Esophagus squamous epithelium (tissue), 5 donors: ENCODE data around the gene PADI1. TPM values are rescaled to one million over a fixed set of nuclear protein-coding genes. Genes with fewer than 3 reads are reported as not detected.

Experiments
- DNase-seq: peaks from one replicate; lab custom pipeline; 2025; lab: John Stamatoyannopoulos, UW
- H3K27ac ChIP-seq, 4 donors: fragments of 200-600 bp; sonication (generic); one replicate each; pipeline ENCODE4 v1.5.1; 2016 to 2019; ENCODE audit warnings: mild to moderate bottlenecking in 1 of 4
- H3K27me3 ChIP-seq, 4 donors: fragments of 200-600 bp; sonication (generic); 1 replicate in 3 of 4; 2 replicates in 1 of 4; pipeline versions ENCODE4 v1.5.1 to v1.6.0; 2017 to 2021; ENCODE audit warnings: antibody characterized with exemption in 1 of 4
- H3K36me3 ChIP-seq, 3 donors: fragments of 200-600 bp; sonication (generic); one replicate each; pipeline ENCODE4 v1.5.1; 2016 to 2019
- H3K4me1 ChIP-seq, 3 donors: fragments of 200-600 bp; sonication (generic); one replicate each; pipeline ENCODE4 v1.5.1; 2017 to 2019
- H3K4me3 ChIP-seq, 4 donors: fragments of 200-600 bp; sonication (generic); 1 replicate in 3 of 4; 2 replicates in 1 of 4; pipeline ENCODE4 v1.5.1; 2016 to 2019; ENCODE audit warnings: mild to moderate bottlenecking in 2 of 4, moderate library complexity in 1 of 4
- H3K9me3 ChIP-seq, 3 donors: fragments of 200-600 bp; sonication (generic); one replicate each; pipeline ENCODE4 v1.5.1; 2016 to 2019
- POLR2A ChIP-seq, 4 donors: fragments of 450-650 bp; IDR thresholded peaks; one replicate each; pipeline ENCODE4 v1.6.1; 2017; ENCODE audit warnings: antibody characterized with exemption in 4 of 4, mild to moderate bottlenecking in 4 of 4, moderate library complexity in 3 of 4
- WGBS, 2 donors: methylation state at CpG; one replicate each; pipeline ENCODE4 v1.1.5; 2018; 5-methylcytosine and 5-hydroxymethylcytosine counted together
- intact Hi-C: fragments of 100-400 bp; cut with DNase I; formaldehyde crosslinking; loops from one replicate; pipeline ENCODE4 v1.15.0; 2022
- total RNA-seq, 4 donors: library from RNA; depleted of rRNA; stranded (reverse); fragments of >200 nt; gene quantifications; one replicate each; pipeline ENCODE4 v1.1.0, GENCODE V29; 2016
- TF ChIP-seq, protein P1 (sequence below), 6 experiments: fragments of 450-650 bp in 4 of 6; fragments of 200-600 bp in 2 of 6; sonication (generic) in 2 of 6; IDR thresholded peaks; one replicate each; pipeline ENCODE4 v1.5.1; 2016 to 2019; ENCODE audit warnings: antibody characterized with exemption in 6 of 6, mild to moderate bottlenecking in 4 of 6, moderate library complexity in 4 of 6
- donor health status: DM: yes; HTN: yes; CAD: no.

Gene PADI1
- total RNA-seq, 4 donors from 2014 or later, result 45.3 to 121 (median 75.1) TPM

DNA sequence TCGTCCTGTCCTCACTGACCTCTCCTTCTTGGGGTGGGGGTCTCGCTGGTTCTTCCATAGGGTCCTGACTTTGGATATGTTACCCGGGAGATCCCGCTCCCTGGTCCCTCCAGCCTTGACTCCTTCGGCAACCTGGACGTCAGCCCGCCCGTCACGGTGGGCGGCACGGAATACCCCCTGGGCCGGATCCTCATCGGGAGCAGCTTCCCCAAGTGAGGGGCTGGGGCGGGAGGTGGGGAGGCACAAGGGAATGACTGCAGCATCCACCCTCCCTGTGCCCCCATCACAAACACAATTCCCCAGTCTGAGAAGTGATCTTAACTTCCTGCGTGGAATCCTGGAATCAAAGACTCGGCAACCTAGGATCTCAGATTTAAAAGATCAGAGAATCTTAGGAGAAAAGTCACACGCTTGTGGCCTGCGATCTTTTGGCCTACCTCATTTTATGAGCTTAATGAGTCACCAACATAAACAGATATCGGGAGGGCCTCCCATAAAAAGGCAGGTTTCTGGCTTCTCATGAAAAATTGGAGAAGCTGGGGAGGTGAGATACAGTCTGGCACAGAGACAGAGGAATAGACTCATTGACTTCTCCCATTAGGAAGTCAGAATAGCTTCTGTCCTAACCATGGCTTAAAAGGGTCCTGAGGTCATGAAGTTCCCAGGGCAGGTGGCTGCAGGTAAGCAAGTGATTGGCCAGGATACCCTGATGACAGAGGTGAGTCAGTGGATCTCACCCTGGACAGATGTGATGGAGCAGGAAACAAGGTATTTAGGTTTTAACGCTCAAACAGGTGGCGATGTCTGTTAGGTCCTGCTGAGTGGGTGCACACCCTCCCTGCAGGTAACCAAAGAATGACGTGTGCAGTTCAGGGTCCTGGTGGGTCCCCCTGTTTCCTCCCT, 28.1 kb downstream of the PADI1 start:
- 47 to 61% methylated on average over 8 to 15 of the region's 22 CpGs for WGBS, 2 donors
- peaks cover 18 to 81% (median 21%) of the 10 kb centered on the region in 3 donors for H3K4me1 ChIP-seq
- H3K36me3 ChIP-seq, result no peaks in the 10 kb centered on the region
- H3K27me3 ChIP-seq, result peaks cover 0 to 6% (median 0%) of the 10 kb centered on the region in 4 donors
- H3K9me3 ChIP-seq, result no peaks in the 10 kb centered on the region
- no peak for DNase-seq
- TF ChIP-seq POLR2A (IDR thresholded peaks at IDR 0.05), result no peak
- TF ChIP-seq, protein P1, sequence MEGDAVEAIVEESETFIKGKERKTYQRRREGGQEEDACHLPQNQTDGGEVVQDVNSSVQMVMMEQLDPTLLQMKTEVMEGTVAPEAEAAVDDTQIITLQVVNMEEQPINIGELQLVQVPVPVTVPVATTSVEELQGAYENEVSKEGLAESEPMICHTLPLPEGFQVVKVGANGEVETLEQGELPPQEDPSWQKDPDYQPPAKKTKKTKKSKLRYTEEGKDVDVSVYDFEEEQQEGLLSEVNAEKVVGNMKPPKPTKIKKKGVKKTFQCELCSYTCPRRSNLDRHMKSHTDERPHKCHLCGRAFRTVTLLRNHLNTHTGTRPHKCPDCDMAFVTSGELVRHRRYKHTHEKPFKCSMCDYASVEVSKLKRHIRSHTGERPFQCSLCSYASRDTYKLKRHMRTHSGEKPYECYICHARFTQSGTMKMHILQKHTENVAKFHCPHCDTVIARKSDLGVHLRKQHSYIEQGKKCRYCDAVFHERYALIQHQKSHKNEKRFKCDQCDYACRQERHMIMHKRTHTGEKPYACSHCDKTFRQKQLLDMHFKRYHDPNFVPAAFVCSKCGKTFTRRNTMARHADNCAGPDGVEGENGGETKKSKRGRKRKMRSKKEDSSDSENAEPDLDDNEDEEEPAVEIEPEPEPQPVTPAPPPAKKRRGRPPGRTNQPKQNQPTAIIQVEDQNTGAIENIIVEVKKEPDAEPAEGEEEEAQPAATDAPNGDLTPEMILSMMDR (IDR thresholded peaks at IDR 0.05), result no peak
- intact Hi-C loops, result no loop called here
- H3K27ac ChIP-seq, result peak overlapping the region; percentile 73 to 88 (median 84)
- no peak overlapping the region for H3K4me3 ChIP-seq

DNA sequence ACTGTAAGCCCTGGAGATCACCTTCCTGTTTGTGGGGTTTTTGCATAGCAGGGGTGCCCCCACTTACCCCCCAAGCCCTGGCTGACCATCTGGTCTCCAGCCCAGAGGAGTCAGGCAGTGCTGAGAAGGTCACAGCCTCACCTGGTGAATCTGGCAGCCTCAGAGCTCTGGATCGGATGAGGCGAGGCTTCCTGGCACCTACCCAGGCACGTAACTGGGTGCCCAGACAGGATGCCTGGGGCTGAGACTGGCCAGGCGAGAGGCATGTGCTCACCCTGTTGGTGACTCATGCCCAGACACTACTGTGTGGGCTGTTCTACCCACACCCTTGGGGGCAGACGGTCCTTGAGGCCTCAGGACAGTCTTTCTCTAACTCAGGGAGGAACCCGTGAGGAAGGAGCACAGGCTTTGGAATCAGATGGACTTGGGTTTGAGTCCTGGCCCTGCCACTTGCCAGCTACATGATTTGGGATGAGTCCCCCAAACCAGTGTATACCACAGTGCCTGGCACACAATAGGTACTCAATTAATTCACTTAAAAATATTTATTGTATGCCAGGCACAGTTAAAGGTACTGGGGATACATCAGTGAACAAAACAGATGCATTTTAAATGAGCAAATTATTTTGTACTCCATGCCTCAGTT, 28.9 kb downstream of the PADI1 start:
- DNase-seq, result no peak
- H3K4me1 ChIP-seq, result peaks cover 18 to 74% (median 21%) of the 10 kb centered on the region in 3 donors
- no peaks in the 10 kb centered on the region for H3K36me3 ChIP-seq
- H3K27ac ChIP-seq, result peak overlapping the region; percentile 73 to 88 (median 84)
- peaks cover 0 to under 1% (median 0%) of the 10 kb centered on the region in 4 donors for H3K27me3 ChIP-seq
- TF ChIP-seq, protein P1 (IDR thresholded peaks at IDR 0.05), result no peak
- no peak for TF ChIP-seq POLR2A (IDR thresholded peaks at IDR 0.05)
- 17 to 22% methylated on average over 2 to 4 of the region's 6 CpGs for WGBS, 2 donors
- H3K9me3 ChIP-seq, result no peaks in the 10 kb centered on the region
- no peak overlapping the region for H3K4me3 ChIP-seq
- intact Hi-C loops, result no loop called here

DNA sequence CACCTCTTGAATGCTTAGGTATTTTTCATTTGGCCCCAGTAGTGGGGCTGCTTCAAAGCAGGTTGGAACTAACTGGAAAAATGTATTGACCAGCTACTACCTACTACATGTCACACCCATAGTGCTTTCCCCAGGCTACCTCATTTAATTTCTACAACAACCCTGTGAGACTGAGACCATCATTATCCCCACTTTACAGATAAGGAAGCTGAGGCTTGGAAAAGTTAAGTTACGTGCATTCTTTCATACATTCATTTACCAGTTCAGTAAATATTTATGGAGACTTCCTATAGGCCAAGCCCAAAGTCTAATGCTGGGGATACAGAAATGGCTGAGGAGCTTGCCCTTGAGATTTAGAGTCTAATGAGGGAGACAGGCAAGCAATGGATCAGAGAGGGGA, 29.5 kb downstream of the PADI1 start:
- 82 to 85% methylated on average over 1 of the region's 1 CpG for WGBS, 2 donors
- DNase-seq, result no peak
- H3K27ac ChIP-seq, result peak overlapping the region in 3 of 4 donors; percentile 81 to 88 (median 86)
- no peaks in the 10 kb centered on the region for H3K9me3 ChIP-seq
- H3K4me3 ChIP-seq, result no peak overlapping the region
- H3K4me1 ChIP-seq, result peaks cover 12 to 67% (median 18%) of the 10 kb centered on the region in 3 donors
- no peaks in the 10 kb centered on the region for H3K36me3 ChIP-seq
- no peaks in the 10 kb centered on the region for H3K27me3 ChIP-seq
- intact Hi-C loops, result no loop called here
- no peak for TF ChIP-seq POLR2A (IDR thresholded peaks at IDR 0.05)
- TF ChIP-seq, protein P1 (IDR thresholded peaks at IDR 0.05), result no peak

DNA sequence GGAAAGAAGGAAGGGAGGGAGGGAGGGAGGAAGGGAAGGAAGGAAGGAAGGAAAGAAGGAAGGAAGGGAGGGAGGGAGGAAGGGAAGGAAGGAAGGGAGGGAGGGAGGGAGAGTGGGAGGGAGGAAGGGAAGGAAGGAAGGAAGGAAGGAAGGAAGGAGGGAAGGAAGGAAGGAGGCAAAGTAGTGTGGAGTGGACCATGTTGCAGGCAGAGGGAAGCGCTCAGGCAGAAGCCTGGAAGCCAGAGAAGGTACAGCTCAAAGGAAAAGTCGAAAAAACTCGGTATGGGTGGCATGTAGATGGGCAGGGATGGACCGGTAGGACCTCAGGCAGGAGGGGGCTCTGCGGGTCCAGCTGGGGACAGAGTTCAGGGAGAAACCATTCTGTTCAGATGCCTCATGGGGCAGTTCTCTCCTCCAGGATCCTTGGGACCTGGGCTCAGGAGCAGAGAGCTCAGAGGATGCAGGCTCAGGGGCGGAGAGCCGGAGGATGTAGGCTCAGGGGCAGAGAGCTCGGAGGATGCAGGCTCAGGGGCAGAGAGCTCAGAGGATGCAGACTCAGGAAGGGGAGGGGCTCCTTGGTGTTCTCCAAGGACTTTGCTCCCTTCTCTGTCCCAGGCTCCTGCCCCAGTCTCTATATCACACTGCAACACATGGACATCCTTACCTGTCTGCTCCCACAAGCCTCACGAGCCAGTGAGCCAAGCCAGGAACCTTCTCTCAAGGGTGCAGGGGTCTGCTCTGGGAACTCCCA, 30.4 kb downstream of the PADI1 start:
- TF ChIP-seq, protein P1 (IDR thresholded peaks at IDR 0.05), result no peak
- TF ChIP-seq POLR2A (IDR thresholded peaks at IDR 0.05), result no peak

More for the DNA sequence above, 30.4 kb downstream of the PADI1 start:
- Histone ChIP-seq H3K27ac (peak overlapping the region in 2 of 4 donors; percentile 42 to 88), H3K27me3 (peaks cover 0 to 5% (median 0%) of the 10 kb centered on the region in 4 donors), H3K4me1 (peaks cover 6 to 58% (median 13%) of the 10 kb centered on the region in 3 donors), H3K36me3 (peaks cover 0 to 7% (median 0%) of the 10 kb centered on the region in 3 donors), H3K4me3 (no peak overlapping the region), H3K9me3 (no peaks in the 10 kb centered on the region)
- DNase-seq, result no peak
- 84 to 91% methylated on average over 7 to 8 of the region's 9 CpGs for WGBS, 2 donors
- intact Hi-C loops, result loop anchor here (5.0 kb wide), 1 partner anchor 113 kb away; no protein-coding TSS in a partner anchor
